Psoas muscle (tissue), 8 donors: ENCODE measurements around the gene SDF4. TPM values are rescaled to one million over a fixed set of nuclear protein-coding genes. Genes with fewer than 3 reads are reported as not detected.

Experiments
- ATAC-seq, 4 donors: fragments of 200-7000 bp; cut with Tn5 transposase; one replicate each; pipeline ENCODE4 v1.9.1; 2020; ENCODE audit warnings: moderate library complexity in 3 of 4, mild to moderate bottlenecking in 2 of 4
- DNase-seq, 2 donors: peaks; one replicate each; pipeline ENCODE4 v3.0.0-alpha.2; 2020
- H3K27ac ChIP-seq: fragments of 200-600 bp; one replicate; pipeline ENCODE4 v1.8.0; 2022
- H3K27me3 ChIP-seq, 3 donors: fragments of 200-600 bp in 1 of 3; one replicate each; pipeline versions ENCODE4 v1.6.1 to v1.8.0; 2013 to 2022; ENCODE audit warnings: low read length in 2 of 3, mild to moderate bottlenecking in 2 of 3, moderate library complexity in 1 of 3; ENCODE audit not compliant: insufficient read depth in 3 of 3
- H3K36me3 ChIP-seq, 2 donors: fragments of 200-600 bp in 1 of 2; one replicate each; pipeline versions ENCODE4 v1.6.1 to v1.8.0; 2013 to 2022; ENCODE audit warnings: low read depth in 1 of 2, mild to moderate bottlenecking in 1 of 2, moderate library complexity in 1 of 2; ENCODE audit not compliant: insufficient read depth in 1 of 2
- H3K4me1 ChIP-seq: fragments of 200-600 bp; one replicate; pipeline ENCODE4 v1.8.0; 2022
- H3K4me3 ChIP-seq: fragments of 200-600 bp; one replicate; pipeline ENCODE4 v1.8.0; 2022; ENCODE audit warnings: mild to moderate bottlenecking
- H3K9me3 ChIP-seq: fragments of 200-600 bp; one replicate; pipeline ENCODE4 v1.8.0; 2022
- CTCF ChIP-seq: fragments of 200-600 bp; IDR thresholded peaks from one replicate; pipeline ENCODE4 v1.8.0; 2022; ENCODE audit warnings: antibody characterized with exemption
- WGBS, 3 donors: extraction: QIAGEN DNeasy Blood & Tissue Kit; methylation state at CpG; one replicate each; pipeline versions ENCODE4 v1.1.6 to v1.1.7; 2013; 5-methylcytosine and 5-hydroxymethylcytosine counted together
- intact Hi-C, 2 donors: fragments of 100-400 bp; cut with DNase I; formaldehyde crosslinking; loops; one replicate each; pipeline versions ENCODE4 v1.11.0 to v1.14.2; 2022
- long read RNA-seq, 2 donors: library from polyadenylated mRNA; unstranded; transcript quantifications; one replicate each; pipeline ENCODE4 v2.0.0, GENCODE V29; 2021
- polyA plus RNA-seq, 3 donors: library from polyadenylated mRNA; stranded (reverse); fragments of 200-250 nt; gene quantifications; one replicate each; pipeline ENCODE4 v1.2.3, GENCODE V29; 2013
- total RNA-seq, 4 donors: library from RNA; stranded (reverse); fragmentation: NEBNext Ultra II Directional in 2 of 4; extraction: Animal tissue kit (Norgen Biotek cat#: 25700) in 2 of 4; gene quantifications; one replicate each; pipeline versions ENCODE4 v1.2.1 to v1.2.4, GENCODE V29; 2021 to 2023
- donor health status: healthy with polysubstance abuse.
- donor health status: DM: no; HTN: no; CAD: no; lungs with moderate emphysema.
- donor health status: Bipolar disorder and iron deficiency.
- donor health status: healthy.
- donor health status: DM: yes; HTN: yes; CAD: no.
- donor health status: DM: no; HTN: no; CAD: no.
- donor health status: DM: no; HTN: no; CAD: no.
- donor health status: DM: yes; HTN: yes; CAD: no.

The SDF4 gene
- total RNA-seq: 100 to 1,000 TPM in 1 of 4 donors, 10 to 100 TPM in 3; 70.6 to 109 (median 82.5) TPM
- 100 to 1,000 TPM in 2 of 3 donors, 10 to 100 TPM in 1; 67.5 to 129 (median 108) TPM for polyA plus RNA-seq
- long read RNA-seq, donor 1, transcript SDF4-207 (3 exons, 3,516 nt): minor isoform, 8 of 156 reads
- long read RNA-seq, donor 1, transcript SDF4-202 (7 exons, 1,956 nt): major isoform, 99 of 156 reads
- long read RNA-seq, donor 1, partial matches to known transcripts: 25 of 156 reads
- long read RNA-seq, donor 1, other reads (novel, unspliced or antisense): 22 of 156 reads
- long read RNA-seq, donor 2, transcript SDF4-202 (7 exons, 1,956 nt): major isoform, 202 of 307 reads
- long read RNA-seq, donor 2, transcript SDF4-201 (7 exons, 2,079 nt): minor isoform, 11 of 307 reads
- long read RNA-seq, donor 2, transcript SDF4-207 (3 exons, 3,516 nt): minor isoform, 12 of 307 reads
- long read RNA-seq, donor 2, partial matches to known transcripts: 56 of 307 reads
- long read RNA-seq, donor 2, other reads (novel, unspliced or antisense): 23 of 307 reads

- DNase-seq (peak; percentile 97 to 98), ATAC-seq (peak; percentile 95 to 97 (median 96))
- Histone ChIP-seq H3K27me3 (no peaks in the 10 kb centered on the region), H3K9me3 (peaks cover 7% of the 10 kb centered on the region), H3K27ac (peak within 1 kb of the TSS; percentile 96), H3K4me1 (peaks cover 24% of the 10 kb centered on the region), H3K4me3 (peak within 1 kb of the TSS; percentile 91), H3K36me3 (peaks cover 7 to 25% of the 10 kb centered on the region in 2 donors)
- no peak for TF ChIP-seq CTCF
- WGBS, 3 donors: 0% methylated on average over 65 to 99 of the region's 99 CpGs
- intact Hi-C loops: loop anchor here (5.0 kb wide), 1 partner anchor 41 kb away; the partner anchor contains the start of gene UBE2J2 (in 2 of the 2)
Measured at GRCh38 chr1:1231400-1232207, at the start of gene SDF4. SDF4 (minus strand) TSS chr1:1232001; CDS start chr1:1228772, 3,229 bp downstream.

- ATAC-seq (no peak), DNase-seq (no peak)
- Histone ChIP-seq H3K4me3 (no peak overlapping the region), H3K36me3 (no peaks in the 10 kb centered on the region), H3K9me3 (no peaks in the 10 kb centered on the region), H3K27ac (no peak overlapping the region), H3K27me3 (peaks cover 0 to 15% (median under 1%) of the 10 kb centered on the region in 3 donors), H3K4me1 (no peaks in the 10 kb centered on the region)
- intact Hi-C loops: no loop called here
- no peak for TF ChIP-seq CTCF
- 80 to 88% (median 87%) methylated on average over 20 to 21 of the region's 21 CpGs for WGBS, 3 donors
Measured at GRCh38 chr1:1280782-1281481, 49.1 kb upstream of the SDF4 start.

- WGBS, 3 donors: 90 to 91% (median 91%) methylated on average over 16 to 17 of the region's 17 CpGs
- no peaks in the 10 kb centered on the region for H3K36me3 ChIP-seq
- ATAC-seq (no peak), DNase-seq (no peak)
- no peak overlapping the region for H3K27ac ChIP-seq
- no peaks in the 10 kb centered on the region for H3K9me3 ChIP-seq
- no peak for TF ChIP-seq CTCF
- H3K4me1 ChIP-seq: peaks cover 9% of the 10 kb centered on the region
- H3K4me3 ChIP-seq: no peak overlapping the region
- intact Hi-C loops: loop anchor here in 1 of 2 donors (10.0 kb wide), 1 partner anchor 244 kb away; no protein-coding TSS in a partner anchor
- H3K27me3 ChIP-seq: no peaks in the 10 kb centered on the region
Measured at GRCh38 chr1:1279028-1279427, 47.2 kb upstream of the SDF4 start.

GRCh38 chr1:1278620-1279019, 46.8 kb upstream of the SDF4 start:
- H3K36me3 ChIP-seq: no peaks in the 10 kb centered on the region
- WGBS, 3 donors: 88 to 92% (median 90%) methylated on average over 13 of the region's 13 CpGs
- H3K27me3 ChIP-seq: no peaks in the 10 kb centered on the region

More at GRCh38 chr1:1278620-1279019, 46.8 kb upstream of the SDF4 start:
- H3K4me3 ChIP-seq: no peak overlapping the region
- intact Hi-C loops: loop anchor here in 1 of 2 donors (10.0 kb wide), 1 partner anchor 244 kb away; no protein-coding TSS in a partner anchor
- DNase-seq (no peak), ATAC-seq (no peak)
- no peak for TF ChIP-seq CTCF
- H3K27ac ChIP-seq: no peak overlapping the region
- no peaks in the 10 kb centered on the region for H3K9me3 ChIP-seq
- peaks cover 9% of the 10 kb centered on the region for H3K4me1 ChIP-seq
